HG03095 (cell line): Measurements from ENCODE around the gene RHBDL3.
"Not testable (repeated sequence)": the region's sequence is repeated elsewhere in the genome, so short reads cannot be mapped to it uniquely, and the experiment has no call there.

Experiments
- ATAC-seq: cut with Tn5 transposase; IDR thresholded peaks from one replicate; pipeline ENCODE4 v1.9.1; 2021; ENCODE audit warnings: moderate library complexity; ENCODE audit not compliant: unreplicated experiment

The RHBDL3 gene

DNA sequence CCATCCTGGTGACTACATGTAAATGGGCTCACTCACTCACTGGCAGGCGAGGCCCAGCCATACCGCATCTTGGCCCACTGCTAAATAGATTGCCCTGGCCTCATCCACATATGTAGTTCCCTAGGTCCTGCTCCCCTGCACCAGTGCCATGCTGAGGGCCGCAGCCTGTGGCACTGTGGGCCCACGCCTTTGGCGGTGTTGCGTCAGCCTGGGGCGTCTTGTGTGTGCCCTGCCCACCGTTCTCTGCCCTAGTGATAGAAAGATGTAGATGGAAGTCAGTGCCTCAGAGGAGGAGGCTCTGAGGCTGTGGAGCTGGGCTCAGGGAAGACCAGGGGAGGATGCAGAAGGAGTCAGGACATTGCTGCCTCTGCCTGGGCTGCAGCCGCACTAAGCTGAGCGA lies 57.4 kb downstream of the RHBDL3 start:
- ATAC-seq, result no peak

DNA sequence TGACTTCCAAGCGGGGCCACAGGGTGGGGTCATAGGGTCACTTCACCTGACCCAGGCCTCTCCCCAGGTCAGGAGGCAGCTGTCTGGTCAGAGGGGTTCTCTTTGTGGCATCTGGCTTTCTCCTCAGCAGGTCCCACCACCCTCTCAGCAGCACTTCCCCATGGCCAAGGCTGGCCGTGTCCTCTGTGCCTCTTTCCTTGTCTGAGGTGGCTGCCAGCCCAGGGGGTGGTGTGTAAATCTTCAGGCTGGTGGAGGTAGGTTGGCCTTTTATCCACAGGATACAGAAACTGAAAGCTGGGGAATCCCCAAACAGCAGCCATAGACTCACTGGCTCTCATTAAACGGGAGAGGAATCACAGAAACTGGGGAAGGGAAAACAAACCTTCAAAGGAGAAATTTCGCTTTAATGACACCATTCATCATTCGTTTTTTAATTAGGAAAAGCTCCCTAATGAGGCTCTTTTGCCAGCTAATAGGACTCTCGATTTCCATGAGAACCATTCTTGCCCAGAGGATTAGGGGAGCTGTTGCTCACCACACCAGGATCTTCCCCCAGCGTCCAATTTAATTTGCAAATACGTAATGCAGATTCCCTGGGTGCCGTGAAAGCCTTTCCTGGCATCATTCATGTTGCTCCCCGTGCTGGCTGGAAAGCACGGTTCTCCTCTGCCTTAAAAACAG lies 58.3 kb downstream of the RHBDL3 start:
- ATAC-seq, result no peak

DNA sequence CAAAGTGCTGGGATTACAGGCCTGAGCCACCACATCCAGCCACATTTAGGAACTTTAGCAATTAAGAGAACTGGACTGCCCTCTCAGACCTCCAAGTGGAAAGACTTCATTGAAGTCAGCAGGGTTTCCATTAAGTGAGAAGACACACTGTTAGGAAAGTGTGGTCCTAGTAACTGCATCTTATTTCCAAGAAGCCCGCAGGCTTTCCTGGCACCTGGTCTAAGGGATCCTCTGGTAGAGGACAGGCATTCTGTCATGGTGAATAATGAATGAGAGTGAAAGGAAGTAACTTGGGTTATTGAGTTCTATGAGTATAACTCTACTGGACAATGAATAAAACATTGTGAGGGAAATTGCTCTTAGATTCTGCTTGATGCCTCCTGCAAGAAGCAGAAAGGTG lies 62.3 kb downstream of the RHBDL3 start:
- no peak for ATAC-seq

DNA sequence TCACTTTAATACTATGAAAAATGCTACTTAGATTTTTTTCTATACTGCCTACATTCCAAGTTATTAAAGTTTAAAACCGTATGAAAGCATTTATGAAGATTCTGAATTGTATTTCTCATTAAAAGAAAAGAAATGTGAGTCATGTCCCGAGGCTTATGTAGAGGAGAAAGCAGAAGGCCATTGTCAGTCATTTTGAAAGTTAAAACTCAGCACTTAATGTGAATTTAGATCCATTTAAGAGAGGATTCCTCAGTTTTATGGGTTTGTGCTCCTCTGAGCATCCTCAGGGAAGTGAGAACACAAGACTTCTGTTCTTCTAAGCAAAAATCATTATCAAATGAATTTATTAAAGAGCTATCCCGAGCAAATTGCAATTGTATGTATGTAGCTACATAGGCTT lies 64.5 kb downstream of the RHBDL3 start:
- ATAC-seq, result no peak

DNA sequence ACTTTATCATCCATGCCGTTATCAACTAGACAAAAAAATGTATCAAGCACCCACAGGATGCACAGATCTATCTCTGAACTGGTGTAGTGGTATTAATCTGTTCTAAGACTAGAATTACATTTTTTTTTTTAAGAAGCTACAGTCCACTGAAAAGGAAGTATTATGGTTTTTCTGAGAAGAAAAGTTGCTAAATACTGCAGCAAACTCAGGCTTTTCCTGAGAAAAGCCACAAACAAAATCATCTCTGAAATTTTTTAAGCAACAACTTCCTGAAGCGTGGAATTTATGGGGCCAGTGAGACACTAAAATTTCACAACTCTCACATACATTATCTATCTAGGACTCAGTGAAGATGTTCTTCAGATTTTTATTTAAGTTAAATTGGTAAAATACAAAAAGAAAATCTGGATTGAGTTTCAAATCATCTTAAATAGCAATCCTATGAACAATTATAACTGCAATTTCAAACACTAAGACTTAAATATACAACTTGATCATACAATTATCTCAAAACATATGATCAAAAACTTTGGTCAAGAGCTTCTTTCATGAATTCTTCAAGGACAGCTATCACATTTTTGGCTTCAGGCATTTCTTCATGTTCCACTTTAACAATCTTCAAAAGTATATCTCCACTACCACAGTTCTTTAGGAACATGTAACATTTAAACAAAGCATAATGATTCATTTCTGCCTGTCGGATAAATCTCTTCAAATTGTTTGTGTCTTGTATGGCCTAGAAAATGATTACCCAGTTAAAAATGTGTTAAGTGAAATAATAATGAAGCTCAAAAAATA lies 65.8 kb downstream of the RHBDL3 start:
- no peak for ATAC-seq

DNA sequence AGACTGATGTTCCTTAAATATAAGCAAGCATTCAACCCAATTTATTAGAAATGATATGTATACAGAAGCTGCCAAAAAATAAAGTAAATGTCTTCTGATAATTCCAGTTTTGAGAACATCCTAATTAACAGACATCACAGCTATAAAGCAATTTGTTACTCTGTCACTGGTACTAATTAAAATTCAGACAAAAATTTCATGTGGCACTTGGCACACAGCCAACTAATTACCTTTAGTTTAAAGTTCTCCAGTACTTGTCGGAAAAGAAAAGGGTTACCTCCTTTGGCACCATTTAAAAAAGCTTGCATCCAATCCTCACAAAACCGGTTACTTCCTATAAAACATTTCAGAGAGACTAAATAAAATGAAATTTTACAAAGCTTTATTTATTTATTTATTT lies 67.6 kb downstream of the RHBDL3 start:
- ATAC-seq, result no peak

DNA sequence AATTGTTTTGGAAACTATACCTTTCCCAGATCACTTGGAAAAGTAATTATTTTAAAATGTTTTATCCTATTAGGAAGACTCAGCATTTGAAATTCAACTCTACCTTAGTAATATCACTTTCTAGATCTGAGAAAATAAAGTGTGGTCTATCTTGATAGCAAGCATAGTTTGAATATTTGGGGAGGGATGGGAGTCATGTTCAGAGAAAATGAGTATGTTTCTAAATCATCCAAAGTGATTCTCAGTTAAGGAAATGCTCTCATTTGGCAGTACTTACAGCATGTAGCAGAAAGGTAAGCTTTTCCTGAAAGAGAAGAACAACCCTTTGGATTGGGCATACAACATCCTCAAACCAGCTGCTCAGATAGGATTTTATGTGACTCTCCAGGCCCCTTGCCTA lies 69.4 kb downstream of the RHBDL3 start:
- ATAC-seq, result no peak

DNA sequence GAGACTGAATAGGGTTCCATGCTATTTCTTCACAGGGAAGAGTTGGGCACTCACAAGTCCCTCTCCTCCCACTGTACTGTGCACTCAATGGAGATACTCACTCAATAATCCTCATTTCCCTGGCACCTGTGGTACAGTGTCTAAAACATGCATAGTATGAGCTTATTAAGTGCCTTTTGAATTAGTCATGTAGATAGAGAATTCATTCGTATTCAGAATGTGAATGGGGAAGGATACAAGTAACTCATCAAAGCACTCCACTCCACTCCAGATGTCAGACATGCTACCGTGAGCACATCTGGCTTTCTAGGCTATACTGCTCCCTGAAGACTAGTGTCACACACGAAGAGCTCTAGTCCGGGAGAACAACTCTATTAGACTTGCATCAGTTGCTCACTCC lies 70.1 kb downstream of the RHBDL3 start:
- ATAC-seq, result no peak

DNA sequence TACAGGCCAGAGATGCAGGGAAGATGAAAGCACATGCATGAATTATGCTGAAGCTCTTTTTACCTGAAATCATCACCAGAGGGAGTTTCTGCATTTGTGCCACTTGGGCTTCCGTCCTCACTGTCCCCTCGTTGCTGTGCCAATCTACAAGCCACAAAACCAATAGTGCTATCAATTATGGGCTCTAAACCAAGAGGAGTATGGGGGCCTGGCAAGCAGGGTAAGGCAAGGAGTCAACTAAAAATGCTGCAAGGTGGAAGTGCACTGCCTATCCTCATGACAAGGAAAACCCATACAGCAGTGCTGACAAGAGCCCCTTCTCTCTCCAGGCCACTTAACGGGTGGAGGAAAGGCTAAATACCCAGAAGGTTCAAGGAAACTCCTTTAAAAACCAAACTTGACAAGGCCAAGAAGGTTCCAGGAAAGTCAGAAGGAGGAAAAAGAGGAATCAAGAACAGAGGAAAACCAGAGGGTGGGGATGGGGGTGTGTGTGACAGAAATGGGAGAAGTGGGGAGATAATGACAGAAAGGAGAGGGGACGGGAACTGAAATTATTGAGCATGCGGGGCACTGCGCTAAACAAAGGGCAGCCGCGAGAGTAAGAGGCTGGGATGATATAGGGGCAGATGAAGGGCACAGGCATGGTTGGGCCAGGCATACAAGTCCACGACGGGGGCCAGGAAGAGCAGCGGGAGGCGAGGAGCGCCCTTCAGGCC lies 75.7 kb downstream of the RHBDL3 start:
- no peak for ATAC-seq

DNA sequence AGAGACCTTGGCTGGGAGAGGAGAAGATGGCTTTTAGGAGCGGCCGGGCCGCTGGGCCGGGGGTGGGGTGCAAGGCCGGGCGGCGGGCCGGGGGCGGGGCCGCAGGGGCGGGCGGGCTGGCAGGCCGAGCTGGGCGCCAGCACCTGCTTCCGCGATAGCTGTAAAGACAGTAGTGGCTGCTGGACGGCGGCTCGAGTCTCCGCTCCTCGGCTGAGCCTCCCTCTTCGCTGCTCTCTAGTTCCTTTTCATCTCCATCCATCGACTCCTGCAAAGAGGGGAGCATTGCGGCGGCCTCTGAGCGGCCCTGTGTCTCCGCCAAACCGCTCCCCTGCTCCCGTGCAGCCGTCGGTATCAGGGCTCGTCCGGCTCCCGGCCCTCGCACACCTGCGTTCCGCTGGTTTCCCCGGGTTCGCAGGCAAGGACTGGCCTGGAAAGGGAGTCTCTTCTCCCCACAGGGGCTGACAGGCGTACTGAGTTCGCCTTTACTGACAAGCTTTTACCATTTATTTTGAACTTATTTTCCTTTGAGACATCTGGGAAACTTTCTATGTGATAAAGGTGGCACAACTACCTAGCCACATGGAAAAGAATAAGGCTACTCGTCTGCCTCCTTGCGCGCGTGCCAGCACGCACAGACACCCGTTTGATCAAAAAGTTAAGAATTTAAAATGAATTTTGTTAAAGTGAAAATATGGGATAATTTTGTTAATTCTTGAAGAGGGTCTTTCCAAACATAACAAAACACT lies 76.4 kb downstream of the RHBDL3 start, which contains the start of gene C17orf75:
C17orf75 (minus strand) TSS at position 317 of the 746 bp plus-strand sequence; CDS start at position 283, 34 bp downstream.
- ATAC-seq, result peak; percentile 71

DNA sequence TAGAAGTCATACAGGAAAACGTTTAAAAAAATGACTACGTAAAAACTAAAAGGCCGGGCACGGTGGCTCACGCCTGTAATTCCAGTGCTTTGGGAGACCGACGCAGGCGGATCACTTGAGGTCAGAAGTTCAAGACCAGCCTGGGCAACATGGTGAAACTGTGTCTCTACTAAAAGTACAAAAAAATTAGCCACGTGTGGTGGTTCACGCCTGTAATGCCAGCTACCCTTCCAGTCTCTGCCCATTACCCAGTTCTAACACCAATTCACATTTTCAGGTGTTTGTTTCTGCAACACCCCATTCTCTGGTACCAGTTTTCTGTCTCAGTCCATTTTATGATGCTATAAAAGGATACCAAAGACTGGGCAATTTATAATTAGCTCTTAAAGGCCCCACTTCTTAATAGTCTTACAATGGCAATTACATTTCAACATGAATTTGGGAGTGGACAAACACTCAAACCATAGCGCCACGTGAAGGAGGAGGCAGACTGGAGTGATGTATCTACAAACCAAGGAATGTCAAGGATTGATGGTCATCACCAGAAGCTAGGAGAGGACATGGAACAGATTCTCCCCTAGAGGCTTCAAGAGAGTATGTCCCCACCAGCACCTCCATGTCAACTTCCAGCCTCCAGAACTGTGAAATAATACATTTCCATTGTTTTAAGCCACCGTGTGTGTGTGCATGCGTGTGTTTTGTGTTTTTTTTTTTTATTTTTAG lies 77.1 kb downstream of the RHBDL3 start:
- ATAC-seq, result no peak

DNA sequence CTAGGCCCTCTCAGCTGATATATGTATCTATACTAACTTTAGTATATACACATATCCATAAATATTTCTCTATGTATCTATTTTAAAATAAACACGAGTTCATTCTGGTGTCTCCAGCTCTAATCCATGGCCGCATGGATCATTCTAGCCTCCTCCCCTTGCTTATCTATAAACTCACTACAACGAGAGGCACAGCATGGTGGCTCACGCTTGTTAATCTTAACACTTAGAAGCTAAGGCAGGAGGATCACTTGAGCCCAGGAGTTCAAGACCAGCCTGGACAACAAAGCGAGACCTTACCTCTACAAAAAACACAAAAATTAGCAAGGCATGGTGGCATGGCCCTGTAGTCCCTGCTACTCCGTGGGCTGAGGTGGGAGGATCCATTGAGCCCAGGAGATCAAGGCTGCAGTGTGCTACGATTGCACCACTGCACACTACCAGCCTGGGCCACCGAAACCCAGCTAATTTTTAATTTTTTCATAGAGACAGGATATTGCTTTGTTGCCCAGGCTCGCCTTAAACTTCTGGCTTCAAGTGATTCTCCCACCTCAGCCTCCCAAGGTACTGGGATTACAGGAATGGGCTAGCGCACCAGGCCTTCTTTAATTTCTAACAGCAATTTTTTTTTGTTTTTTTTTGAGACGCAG lies 80.4 kb downstream of the RHBDL3 start:
- ATAC-seq, result no peak

DNA sequence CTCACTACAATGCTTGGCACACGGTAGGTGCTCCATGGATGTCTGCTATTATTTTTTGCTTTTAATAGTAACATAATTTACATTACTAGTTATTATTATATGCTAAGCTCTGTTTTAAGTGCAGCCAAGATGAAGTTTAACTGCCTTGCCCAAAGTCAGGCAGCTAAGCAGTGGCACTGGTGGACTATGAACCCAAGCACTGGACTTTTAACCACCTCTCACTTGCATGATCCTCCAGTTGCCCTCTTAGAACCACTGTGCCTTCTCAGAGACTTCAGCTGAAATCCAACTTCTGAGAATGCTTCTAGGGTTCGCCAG lies 82.8 kb downstream of the RHBDL3 start:
- no peak for ATAC-seq

DNA sequence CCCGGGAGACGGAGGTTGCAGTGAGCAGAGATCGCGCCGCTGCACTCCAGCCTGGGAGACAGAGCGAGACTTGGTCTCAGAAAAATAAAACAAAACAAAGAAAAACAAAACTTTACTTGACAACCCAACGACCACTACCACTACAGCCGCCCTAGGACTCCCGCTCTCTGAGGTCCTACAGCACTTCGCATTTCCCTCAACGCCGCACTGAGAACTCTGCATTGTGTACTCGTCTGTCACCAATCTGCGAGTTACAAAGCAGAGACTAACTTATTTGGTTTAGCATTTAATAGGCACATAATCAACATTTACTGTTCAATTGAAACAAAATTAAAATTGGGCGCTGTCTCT lies 83.8 kb downstream of the RHBDL3 start:
- no peak for ATAC-seq

DNA sequence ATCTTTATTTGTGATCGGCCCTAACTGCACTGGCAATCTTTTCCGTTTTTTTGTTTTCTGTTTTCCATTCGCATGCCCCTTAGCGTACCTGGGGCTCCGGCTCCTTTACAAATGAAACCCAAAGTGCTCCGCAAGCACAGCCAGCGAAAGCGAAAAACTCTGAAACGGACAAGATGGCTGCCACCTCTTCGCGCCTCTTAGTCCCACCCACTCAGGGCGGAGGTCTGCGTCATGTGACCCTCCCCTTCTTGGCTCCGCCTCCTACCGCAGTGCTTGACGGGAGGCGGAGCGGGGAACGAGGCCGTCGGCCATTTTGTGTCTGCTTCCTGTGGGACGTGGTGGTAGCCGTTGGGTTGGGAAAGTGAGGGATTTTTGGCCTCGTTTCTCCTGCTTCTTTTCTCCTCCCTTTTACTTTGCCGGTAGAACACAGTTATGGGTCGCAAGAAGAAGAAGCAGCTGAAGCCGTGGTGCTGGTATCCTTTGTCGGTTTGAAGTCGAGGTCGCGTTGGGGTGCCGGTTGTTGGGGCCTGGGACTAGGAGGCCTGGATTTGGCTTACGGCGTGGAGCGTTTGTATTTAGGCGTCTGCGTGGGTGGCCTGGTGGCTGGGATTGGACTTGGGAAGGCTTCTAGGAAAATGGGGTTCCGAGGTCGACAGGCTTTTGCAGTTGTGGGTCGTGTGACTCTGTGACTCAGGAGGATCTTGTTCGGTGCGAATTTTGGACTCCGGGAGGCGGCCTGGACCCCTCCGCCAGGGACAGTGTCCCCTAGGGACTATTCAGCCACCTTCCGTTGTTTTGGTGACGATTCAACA lies 84.4 kb downstream of the RHBDL3 start, which contains the start of gene ZNF207:
ZNF207 (plus strand) TSS at position 304 of the 812 bp plus-strand sequence; CDS start at position 433, 129 bp downstream.
- peak; percentile 71 for ATAC-seq

DNA sequence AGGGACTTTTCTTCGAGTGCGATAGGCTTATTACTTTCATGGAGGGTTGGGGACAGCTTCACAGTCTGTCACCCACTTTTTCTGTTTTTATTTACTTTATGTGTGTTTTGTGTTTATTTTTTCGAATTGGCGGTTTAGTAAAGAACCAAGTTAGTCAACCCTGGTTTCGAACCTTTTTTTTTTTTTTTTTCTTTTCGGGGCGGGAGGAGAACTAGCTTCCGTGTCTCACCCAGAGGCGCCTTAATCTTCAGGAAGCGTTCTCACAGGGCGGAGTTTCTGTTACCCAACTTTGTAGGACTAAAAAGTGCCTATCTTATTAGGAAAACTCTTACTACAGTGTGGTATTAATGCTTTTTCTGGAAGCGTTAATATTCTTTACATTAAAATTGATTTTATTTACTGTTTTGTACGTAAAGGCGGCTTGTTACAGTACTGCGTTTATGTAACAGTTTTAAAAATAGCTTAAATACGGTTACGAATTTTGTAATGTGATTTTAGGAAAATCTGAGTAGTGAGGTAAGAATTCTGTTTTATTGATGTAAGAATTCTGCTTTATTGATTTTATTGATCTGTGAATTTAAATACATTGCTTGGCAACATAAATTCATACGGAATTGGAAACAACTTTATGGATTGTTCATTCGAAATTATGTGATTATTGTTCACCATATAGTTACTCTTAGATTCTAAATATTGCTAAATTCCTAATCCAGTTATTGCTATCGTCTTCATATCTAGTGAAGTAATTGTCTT lies 85.2 kb downstream of the RHBDL3 start:
- ATAC-seq, result peak; percentile 14

DNA sequence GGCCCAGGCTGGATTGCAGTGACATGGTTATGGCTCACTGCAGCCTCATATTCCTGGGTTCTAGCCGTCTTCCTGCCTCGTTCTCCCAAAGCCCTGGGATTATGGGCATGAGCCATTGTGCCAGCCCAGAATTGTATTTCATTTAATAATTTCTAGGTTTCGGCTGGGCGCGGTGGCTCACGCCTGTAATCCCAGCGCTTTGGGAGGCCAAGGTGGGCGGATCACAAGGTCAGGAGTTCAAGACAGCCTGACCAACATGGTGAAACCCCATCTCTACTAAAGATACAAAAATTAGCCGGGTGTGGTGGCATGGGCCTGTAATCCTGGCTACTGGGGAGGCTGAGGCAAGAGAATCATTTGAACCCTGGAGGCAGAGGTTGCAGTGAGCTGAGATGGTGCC lies 87.1 kb downstream of the RHBDL3 start:
- ATAC-seq, result not testable (repeated sequence)

DNA sequence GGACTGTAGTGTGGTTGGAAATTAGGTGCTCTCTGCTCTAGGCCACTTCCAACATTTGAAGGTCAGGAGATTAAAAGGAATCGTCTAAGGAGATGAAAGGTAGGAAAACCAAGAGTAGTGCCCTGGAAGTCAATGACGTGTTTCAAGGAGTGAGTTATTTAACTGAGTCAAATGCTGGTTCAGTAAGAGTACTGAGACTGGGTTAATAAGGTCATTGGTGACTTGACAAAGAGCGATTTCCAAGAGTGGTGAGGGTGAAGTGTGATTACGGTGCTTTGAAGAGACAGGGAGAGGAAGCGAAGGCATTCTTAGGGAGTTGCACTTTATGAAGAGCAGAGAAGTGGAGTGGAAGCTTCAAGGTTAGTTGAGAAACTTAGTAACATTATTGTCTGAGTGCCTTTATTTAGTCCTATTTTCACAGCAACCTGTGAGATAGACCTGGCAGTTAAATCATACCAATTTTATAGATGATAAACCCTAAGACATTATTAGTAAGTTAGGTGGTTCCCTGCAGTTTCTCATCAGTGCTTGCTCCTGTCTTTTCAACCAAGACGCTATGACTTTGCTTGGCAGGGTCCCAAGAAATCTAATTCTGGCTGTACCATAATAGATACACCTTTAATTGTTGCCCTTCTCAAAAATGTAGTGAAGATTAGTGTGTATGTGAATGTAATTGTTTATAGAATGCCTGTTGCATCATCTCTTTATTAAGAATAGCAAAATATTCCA lies 90.2 kb downstream of the RHBDL3 start:
- ATAC-seq, result no peak
